A673 (cell line): ENCODE data around the gene ARHGAP22.

ENCODE experiments used
- EZH2 ChIP-seq: fragments of 200-600 bp; sonication (generic); IDR thresholded peaks from 2 replicates; pipeline ENCODE4 v1.6.1; 2017; ENCODE audit warnings: borderline replicate concordance, low read depth, mild to moderate bottlenecking, mixed read lengths, antibody characterized with exemption, low read length; ENCODE audit not compliant: poor library complexity, severe bottlenecking
- TF ChIP-seq, protein P1 (sequence below): fragments of 300-800, 200-600 bp; sonication (generic); conservative IDR thresholded peaks from 2 replicates; pipeline ENCODE4 v1.5.1; 2017; ENCODE audit warnings: low read depth, mild to moderate bottlenecking, antibody characterized with exemption, low read length, moderate library complexity, mixed read lengths

DNA sequence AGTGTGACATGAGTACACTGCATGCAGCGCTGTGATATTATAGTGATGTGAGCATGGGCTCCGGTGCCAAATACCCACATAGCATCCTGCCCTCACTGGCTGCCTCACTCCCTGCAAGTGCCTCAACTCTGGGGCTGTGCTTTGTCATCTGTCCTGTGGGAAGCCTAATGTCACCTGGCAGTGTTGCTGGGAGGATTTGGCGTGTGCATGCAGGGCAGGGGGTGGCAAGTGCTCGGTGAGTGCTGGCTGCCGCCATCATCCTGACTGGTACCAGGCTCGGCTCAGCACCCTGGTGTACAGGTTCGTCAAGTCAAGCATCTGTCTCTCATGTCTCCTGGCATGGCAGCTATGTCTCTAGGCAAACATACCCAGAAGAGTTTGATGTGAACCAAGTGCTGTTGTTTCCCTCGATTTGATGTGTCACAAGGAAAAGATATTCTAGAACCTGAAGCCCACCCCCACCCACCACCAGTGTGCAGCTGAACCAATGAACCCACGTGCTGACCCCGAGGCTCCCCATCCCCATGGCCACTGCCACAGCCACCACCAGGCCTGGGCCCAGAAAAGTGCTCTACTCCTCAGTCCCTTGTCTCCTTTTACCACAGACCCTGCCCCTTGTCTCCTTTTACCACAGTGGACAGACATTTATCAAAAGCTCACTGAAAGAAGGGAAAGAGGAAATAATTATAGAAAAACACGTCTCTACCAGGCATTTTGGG is 162.6 kb downstream of the ARHGAP22 start:
- TF ChIP-seq, protein P1, sequence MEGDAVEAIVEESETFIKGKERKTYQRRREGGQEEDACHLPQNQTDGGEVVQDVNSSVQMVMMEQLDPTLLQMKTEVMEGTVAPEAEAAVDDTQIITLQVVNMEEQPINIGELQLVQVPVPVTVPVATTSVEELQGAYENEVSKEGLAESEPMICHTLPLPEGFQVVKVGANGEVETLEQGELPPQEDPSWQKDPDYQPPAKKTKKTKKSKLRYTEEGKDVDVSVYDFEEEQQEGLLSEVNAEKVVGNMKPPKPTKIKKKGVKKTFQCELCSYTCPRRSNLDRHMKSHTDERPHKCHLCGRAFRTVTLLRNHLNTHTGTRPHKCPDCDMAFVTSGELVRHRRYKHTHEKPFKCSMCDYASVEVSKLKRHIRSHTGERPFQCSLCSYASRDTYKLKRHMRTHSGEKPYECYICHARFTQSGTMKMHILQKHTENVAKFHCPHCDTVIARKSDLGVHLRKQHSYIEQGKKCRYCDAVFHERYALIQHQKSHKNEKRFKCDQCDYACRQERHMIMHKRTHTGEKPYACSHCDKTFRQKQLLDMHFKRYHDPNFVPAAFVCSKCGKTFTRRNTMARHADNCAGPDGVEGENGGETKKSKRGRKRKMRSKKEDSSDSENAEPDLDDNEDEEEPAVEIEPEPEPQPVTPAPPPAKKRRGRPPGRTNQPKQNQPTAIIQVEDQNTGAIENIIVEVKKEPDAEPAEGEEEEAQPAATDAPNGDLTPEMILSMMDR: no peak
- no peak for TF ChIP-seq EZH2
